HG03457 (cell line): ENCODE data around the gene USP6.
"Not testable (repeated sequence)": the region's sequence is repeated elsewhere in the genome, so short reads cannot be mapped to it uniquely, and the experiment has no call there.

ENCODE experiments used
- ATAC-seq: cut with Tn5 transposase; IDR thresholded peaks from one replicate; pipeline ENCODE4 v1.9.1; 2021; ENCODE audit warnings: moderate number of reproducible peaks; ENCODE audit not compliant: unreplicated experiment

Gene USP6

DNA sequence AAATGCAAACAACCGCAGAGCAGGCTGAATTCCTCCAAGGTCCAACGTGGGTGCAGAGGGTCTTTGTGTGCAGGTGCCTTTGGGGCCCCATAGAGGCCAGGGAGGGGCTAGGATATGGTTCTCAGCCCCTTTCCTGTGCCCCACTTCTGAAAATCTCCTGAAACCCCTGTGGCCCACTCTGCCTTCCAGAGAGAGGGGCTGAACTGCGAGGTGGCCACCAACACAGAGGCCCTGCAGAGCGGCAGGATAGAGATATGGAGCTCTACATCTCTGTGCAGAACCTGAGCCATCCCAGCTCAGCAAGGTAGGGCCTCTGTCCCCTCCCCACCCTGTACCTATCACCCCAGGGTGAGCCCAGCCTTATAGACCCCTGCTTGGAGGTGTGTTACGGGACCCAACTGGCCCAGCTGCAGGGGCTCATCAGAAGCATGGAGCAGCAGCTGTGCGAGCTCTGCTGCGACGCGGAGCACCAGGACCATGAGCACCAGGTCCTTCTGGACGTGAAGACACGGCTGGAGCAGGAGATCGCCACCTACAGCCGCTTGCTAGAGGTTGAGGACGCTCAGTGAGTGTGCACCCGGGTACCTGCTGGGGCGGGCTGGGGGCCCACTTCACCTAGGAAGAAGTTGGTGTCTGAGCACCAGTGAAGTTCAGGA, 5.5 kb downstream of the USP6 start:
- no peak for ATAC-seq

GRCh38 chr17:5122056-5122455, 6.2 kb downstream of the USP6 start:
- ATAC-seq, result not testable (repeated sequence)

GRCh38 chr17:5122586-5123342, 6.9 kb downstream of the USP6 start:
- no peak for ATAC-seq

GRCh38 chr17:5123343-5124124, 7.7 kb downstream of the USP6 start:
- no peak for ATAC-seq

DNA sequence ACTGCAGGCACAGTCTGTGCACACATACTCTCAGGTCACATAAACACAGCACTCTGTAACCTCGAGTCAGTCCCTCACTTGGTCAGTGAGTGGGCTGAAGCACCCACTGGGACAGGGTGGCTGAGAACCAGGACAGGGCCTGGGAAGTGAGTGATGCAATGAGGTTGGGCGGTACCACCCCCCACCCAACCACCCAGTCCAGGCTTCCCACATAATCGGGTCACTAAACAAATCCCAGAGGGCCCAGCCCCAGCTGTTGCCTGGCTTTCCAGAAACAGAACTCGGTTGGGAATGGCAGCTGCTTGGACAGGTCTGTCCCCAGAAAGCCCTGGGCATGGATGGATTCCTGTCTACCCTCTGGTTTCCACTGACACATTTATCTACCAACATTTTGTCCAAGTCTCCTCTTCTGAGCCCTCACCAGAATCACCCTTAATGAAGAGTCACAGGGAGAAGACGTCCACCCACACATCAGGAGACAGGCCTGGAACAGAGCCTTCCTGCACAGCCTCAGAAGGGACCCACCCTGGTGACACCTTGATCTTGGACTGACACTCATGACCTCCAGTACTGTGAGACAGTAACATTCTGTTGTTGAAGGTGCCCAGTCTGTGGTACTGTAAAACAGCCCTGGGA, 8.4 kb downstream of the USP6 start:
- not testable (repeated sequence) for ATAC-seq

- not testable (repeated sequence) for ATAC-seq
Measured at GRCh38 chr17:5124896-5125295, 9.1 kb downstream of the USP6 start.

GRCh38 chr17:5126719-5127488, 11.1 kb downstream of the USP6 start:
- ATAC-seq, result no peak

- ATAC-seq, result no peak
Measured at GRCh38 chr17:5127910-5128309, 12.1 kb downstream of the USP6 start.

DNA sequence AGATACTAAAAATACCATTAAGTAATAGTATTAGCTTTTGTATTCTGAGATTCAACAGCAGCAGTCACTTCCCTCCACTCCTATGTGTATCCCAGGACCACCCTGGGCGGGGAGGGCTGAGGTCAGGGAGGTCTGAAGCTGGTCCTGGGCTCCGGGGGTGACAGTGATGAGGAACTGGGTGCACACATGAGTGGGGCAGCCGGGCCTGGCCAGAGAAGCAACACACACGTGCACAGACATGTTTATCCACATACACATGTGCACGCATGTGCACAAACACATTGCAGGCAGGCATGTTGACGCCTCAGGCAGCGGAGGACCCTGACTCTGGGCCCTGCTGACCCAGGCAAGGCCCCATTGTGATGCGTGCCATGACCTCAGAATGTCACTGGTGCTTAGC, 12.6 kb downstream of the USP6 start:
- ATAC-seq, result not testable (repeated sequence)

DNA sequence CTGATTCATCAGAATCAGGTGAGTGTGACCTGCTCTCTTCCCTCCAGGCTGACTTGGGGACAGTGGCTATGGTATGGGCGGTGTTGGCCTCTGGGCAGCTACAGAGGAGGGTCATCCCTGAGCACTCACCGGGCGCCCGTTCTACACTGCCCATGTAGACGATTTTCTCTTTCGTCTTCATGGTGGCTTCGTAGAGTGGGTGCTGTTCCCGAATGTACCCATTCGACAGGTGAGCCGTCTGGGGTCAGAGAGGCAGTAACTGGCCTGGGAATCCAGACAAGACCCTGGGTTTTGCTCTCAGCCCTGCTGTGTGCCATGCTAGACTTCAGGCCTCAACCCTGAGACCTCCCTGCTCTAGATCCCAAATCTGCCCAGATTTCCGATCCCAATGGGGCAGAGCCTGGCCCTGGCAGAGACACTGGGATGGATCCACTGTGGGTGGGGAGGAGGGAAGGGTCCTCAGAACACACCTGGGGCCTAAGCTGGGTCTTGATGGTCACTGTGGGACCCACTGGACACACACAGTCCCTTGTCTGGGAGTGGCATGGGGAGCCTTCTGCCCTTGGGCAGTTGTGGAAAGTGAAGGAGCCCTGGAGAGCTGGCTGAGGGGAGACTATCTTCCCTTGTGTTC, 13.2 kb downstream of the USP6 start:
- ATAC-seq, result no peak

- ATAC-seq, result not testable (repeated sequence)
Measured at GRCh38 chr17:5129770-5130169, 13.9 kb downstream of the USP6 start.

GRCh38 chr17:5130261-5130660, 14.4 kb downstream of the USP6 start:
- not testable (repeated sequence) for ATAC-seq

GRCh38 chr17:5130687-5131086, 14.9 kb downstream of the USP6 start:
- ATAC-seq, result not testable (repeated sequence)

DNA sequence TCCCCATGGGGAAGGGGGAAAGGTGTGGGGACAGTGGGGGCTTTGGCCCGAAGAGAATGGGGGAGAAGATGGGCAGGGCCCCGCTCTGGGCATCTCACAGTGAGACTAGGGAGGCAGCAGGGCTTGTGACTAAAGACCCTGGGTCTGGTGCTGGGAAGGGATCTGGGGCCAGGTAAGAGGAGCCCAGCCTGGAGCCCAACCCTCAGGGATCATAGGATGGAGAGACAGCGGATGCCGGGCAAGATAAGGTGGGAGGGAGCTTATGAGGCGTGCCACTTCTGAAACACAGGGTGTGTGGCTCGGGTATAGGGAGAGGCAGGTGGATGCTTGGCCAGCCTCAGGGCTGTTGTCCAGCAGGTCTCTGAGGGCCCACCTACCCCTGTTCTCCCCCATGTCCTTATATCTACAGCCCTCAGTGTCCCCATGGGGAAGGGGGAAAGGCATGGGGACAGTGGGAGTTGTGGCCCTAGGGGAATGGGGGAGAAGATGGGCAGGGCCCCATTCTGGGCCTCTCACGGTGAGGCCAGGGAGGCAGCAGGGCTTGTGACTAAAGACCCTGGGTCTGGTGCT, 15.4 kb downstream of the USP6 start:
- ATAC-seq, result no peak

- ATAC-seq, result not testable (repeated sequence)
Measured at GRCh38 chr17:5131799-5132502, 16.1 kb downstream of the USP6 start.

- ATAC-seq, result not testable (repeated sequence)
Measured at GRCh38 chr17:5132503-5133225, 16.8 kb downstream of the USP6 start.

- no peak for ATAC-seq
Measured at GRCh38 chr17:5133311-5133710, 17.5 kb downstream of the USP6 start.

DNA sequence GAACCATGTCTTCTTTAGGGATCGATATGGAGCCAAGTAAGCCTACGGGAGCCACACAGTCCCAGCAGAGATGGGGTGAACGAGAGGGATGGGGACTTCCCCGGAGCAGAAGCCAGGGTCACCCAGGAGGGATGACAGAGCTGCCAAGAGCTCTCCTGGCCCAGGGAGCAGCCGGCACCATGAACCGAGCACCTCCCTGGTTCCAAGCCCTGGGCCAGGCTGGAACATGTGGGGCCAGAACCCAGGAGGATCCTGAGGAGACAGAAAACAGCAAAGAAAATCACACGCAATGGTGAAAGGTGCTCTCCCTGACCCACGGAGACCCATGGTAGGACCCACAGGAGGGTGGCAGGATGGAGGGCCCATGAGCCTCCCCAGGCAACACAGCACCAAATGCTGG, 18.1 kb downstream of the USP6 start:
- not testable (repeated sequence) for ATAC-seq
